G401 (cell line): ENCODE data around the gene SLC44A5. TPM values are rescaled to one million over a fixed set of nuclear protein-coding genes. Genes with fewer than 3 reads are reported as not detected.
A peak's percentile ranks its signal among the peaks of the same experiment; 100 is the strongest.
"Not testable (repeated sequence)": the region's sequence is repeated elsewhere in the genome, so short reads cannot be mapped to it uniquely, and the experiment has no call there.

Experiments used
- DNase-seq: peaks from one replicate; pipeline ENCODE4 v3.0.0-alpha.2; 2015; ENCODE audit warnings: low spot score
- in situ Hi-C: cut with HindIII; loops from 2 replicates; pipeline ENCODE4 v1.10.0; 2016; ENCODE audit warnings: low sequenced_read_pairs, mixed read lengths
- total RNA-seq: library from RNA; depleted of rRNA; stranded (reverse); fragments of >200 nt; shearing (Covaris generic); gene quantifications from 2 replicates; pipeline ENCODE4 v1.2.3, GENCODE V29; 2014; rRNA removed

SLC44A5 gene
- total RNA-seq = not detected in 2 replicates

DNA sequence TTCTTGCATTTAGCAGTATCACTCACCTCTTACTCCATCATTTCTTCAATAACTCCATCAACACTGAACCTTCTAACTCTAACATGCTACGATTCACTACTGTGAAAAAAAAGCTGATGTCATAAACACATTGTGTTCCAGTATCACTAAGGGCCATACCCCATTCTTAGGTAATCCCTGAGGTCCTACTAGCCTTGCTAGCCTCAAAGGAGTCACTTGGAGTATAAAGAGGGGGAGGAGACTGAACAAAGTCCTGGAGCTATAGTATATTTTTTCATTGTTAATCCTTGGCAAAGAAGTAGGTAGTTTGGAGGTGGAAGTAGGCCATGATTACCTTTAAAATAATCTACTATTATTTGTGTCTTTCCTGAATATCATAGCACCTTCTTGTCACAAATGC is at the start of gene SLC44A5:
SLC44A5 (minus strand) TSS at position 101 of the 400 bp plus-strand sequence. CDS start 69,667 bp downstream, outside the sequence.
- in situ Hi-C loops = no loop called here
- DNase-seq = no peak

DNA sequence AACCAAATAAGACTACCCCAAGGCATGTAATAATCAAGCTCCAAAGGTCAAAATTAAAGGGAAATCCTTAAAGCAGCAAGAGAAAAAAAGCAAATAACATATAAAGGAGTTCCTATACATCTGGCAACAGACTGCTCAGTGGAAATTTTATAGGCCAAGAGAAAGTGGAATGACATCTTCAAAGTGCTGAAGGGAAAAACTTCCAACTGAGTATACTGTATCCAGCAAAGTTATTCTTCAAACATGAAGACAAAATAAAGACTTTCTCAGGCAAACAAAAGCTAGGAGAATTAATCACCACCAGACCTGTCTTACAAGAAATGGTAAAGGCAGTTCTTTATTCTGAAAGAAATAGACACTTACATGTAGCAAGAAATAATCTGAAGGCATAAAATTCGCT is 45.0 kb upstream of the SLC44A5 start:
- in situ Hi-C loops = no loop called here
- no peak for DNase-seq

DNA sequence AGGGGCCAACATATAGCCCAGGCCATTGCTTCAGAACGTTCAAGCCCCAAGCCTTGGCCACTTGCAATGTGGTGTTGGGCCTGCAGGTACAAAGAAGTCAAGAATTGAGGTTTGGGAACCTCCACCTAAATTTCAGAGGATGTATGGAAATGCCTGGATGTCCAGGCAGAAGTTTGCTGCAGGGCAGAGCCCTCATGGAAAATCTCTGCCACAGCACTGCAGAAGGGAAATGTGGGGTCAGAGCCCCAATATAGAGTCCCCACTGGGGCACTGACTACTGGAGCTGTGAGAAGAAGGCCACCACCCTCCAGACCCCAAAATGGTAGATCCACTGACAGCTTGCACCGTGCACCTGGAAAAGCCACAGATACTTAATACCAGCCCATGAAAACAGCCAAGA is 36.3 kb upstream of the SLC44A5 start:
- in situ Hi-C loops, DNase-seq: not testable (repeated sequence)

DNA sequence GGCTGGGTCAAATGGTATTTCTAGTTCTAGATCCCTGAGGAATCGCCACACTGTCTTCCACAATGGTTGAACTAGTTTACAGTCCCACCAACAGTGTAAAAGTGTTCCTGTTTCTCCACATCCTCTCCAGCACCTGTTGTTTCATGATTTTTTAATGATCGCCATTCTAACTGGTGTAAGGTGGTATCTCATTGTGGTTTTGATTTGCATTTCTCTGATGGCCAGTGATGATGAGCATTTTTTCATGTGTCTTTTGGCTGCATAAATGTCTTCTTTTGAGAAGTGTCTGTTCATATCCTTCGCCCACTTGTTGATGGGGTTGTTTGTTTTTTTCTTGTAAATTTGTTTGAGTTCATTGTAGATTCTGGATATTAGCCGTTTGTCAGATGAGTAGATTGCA is 34.2 kb upstream of the SLC44A5 start:
- DNase-seq, in situ Hi-C loops: not testable (repeated sequence)

DNA sequence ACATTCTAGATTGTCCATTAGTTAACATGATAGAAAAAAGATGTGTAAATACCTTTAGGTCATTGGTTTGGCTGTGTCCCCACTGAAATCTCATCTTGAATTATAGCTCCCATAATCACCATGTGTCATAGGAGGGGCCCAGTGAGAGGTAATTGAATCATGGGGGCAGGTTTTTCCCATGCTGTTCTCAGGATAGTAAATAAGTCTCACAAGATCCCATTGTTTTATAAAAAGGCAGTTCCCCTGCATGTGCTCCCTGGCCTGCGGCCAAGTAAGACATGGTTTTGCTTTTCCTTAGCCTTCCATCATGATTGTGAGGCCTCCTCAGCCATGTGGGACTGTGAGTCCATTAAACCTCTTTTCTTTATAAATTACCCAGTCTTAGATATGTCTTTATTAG is 32.5 kb upstream of the SLC44A5 start:
- DNase-seq = no peak
- in situ Hi-C loops = no loop called here

DNA sequence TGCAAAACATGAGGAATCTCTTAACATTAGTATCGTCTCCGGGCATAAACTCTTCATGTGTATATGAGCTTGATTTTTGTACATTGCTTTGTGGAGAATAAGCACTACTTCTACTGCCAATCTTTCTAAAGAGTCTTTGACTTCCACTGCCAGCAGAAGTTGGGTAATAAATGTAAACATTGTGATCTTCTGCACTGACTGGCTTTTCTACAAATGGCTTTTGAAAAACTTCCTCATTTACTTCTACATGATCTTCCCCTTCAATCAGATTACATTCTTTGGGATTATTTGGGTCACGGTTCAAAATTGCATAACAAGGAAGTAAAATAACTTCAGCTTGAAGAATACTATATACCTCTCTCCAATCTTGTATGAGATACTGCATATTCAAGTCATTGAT is 30.4 kb upstream of the SLC44A5 start:
- DNase-seq = no peak
- in situ Hi-C loops = no loop called here

DNA sequence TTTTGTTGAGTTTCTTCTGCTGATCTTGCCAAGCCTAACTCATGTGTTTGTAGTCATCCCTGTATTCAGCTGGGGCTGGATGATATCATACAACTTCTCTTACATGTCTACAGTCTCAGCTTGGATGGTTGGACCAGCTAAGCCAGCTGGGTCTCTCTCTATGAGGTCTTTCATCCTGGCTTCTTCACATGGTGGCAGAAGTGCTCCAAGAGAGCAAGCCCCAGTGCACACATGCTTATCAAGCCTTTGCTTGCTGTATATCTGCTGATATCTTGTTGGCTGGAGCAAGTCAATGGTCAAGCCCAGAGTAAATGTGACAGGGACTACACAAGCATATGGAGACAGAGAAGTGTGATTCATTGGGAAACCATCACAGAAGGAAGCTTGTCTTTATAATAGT is 29.2 kb upstream of the SLC44A5 start:
- no peak for DNase-seq
- in situ Hi-C loops = no loop called here

DNA sequence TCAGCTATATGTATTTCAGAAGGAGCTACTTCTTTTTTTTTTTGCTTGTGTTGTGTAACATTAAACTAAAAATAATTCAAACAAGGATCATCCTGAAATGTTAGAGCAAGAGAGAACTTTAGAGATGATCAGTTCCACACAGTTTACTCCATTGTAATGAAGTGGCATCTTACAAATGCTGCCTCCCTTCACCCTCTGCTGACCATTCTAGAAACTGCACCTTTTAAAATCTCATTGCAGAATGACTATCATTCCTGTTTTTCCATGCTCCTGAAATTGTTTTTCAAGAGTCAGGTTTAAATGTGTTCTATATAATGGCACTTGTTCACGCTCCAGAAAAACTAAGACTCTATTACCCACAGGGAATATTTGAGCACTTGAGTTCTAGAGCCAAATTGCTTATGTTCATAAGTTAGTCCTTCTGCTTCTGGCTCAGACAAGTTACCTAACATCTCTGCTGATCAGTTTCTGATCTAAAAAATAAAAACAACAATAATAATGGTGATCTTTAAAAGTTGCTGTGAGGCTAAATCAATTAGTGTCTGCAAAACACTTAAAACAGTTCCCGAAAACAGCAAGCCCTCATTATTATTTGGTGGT is 21.5 kb upstream of the SLC44A5 start:
- peak; percentile 20 for DNase-seq
- in situ Hi-C loops = no loop called here

DNA sequence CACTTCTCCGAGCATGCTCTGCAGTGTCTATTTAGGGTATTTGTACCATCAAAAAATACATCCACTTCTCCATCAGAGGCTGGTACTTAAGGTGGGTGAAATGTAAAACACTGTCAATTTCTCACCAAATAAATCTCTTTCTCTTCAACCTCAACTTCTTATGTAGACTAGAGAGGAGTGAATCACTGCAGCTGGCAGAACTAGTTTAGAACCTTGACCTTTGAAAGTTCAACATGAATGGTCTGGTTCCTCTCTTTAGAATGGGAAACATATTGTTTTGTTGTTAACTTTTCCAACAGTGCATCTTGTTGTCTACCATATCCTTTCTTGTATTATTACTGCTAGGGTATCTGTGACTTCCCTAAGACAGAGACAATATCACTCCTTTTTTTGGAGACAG is 20.1 kb upstream of the SLC44A5 start:
- in situ Hi-C loops = no loop called here
- no peak for DNase-seq

DNA sequence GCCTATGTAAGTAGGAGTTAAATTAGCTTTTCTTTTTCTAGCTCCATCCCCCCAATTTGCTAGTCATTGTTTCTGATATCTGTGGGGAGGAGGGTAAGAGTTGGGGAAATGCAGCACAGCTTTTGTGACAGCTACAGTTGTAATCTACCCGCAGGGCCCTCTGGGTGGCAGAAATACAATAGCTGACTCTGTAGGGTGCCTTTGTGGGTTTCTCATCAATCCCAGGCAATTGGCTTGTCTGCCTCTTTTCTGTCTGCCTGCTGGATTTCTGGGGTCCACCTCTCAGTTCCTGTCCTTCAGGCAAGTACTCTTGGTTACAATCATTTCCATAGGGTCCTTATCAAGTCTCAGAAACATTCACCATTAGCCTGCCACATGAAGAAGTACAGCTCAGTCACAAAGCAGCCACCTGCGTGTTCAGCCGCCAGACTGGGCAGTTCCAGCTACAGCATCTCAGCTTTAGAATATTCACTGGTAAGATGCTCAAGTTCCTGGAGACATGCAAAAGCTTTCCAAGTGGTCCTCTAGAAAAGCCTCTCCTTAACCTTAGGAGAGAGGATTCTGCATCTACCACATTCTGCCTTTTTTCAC is 19.2 kb upstream of the SLC44A5 start:
- DNase-seq = no peak
- in situ Hi-C loops = no loop called here

DNA sequence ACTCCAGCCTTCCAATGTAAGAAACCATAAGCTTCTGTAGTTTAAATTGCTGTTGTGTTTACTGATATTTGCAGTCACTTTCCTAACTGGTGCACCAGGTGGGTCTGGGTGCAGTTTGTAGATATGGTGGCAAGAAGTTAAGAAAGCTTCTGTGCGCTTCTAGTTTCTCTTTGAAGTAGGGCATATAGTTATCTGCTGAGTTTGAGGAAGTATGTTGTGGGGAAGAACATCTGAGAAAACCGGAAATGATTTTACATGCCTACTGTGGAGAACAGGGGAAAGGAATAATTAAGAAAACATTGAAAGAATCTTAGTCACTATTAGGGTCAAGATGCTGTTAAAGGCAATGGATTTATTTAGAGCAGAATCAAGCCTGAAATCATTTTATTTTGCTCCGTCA is 14.9 kb upstream of the SLC44A5 start:
- in situ Hi-C loops = no loop called here
- no peak for DNase-seq

DNA sequence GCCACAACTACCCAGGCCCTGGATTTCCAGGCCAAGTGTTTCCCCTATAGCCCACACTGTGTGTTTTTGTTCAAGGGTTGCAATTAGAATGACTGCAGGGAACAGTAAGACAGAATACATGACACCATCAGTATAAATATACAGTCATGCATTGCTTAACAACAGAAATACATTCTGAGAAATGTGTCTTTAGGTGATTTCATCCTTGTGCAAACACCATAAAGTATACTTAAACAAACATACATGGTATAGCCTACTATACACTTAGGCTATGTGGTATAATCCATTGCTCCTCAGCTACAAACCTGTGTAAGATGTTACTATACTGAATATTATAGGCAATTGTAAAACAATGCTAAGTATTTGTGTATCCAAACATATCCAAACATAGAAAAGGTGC is 7.5 kb upstream of the SLC44A5 start:
- in situ Hi-C loops = no loop called here
- DNase-seq = no peak

DNA sequence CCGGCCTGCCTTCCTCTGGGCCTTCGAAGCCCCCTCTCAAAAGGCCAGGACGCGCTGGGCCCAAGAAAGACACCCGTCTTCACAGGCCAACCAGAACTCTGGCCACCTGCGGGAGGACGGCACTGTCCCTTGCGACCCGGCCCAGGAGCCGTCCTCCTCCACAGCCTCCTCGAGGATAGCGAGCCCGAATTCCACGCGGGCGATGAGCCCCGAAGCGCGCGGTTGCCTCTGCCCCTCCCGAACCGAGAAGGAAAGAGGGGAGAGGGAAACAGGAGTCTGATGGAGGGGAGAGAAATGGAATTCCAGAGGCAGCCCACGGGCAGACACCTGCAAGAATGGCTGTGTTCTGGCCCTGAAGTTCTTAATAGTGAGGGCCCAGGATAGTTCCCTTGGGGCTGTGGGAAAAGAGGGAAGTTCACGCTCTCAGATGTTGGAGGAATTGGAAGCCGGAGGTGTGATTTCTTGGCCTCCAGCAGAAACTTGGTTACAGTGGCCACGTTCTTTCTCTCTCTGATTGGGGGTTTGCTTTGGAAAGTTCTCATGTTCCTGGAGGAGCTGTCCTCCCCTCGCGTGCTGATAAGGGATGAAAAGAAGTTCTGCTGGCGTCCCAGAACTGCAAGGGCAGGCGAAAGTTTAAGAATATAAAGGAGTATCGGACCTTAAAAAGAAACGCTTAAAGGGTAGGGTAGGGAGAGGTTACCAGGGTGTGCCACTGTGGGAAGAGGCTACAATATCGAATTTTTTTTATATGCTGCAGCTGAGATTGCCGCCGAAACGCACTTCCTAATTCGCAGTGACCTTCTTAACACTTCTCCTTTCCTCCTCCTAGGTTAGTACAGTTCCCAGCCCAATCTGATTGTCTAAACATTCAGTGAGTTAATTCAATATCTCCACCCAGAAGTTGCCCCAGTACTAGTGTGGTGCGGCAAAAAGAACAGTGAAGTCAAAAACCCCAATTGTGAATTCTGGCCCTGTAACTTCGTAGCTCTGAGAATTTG is 5.8 kb upstream of the SLC44A5 start:
- in situ Hi-C loops = no loop called here
- DNase-seq = no peak

DNA sequence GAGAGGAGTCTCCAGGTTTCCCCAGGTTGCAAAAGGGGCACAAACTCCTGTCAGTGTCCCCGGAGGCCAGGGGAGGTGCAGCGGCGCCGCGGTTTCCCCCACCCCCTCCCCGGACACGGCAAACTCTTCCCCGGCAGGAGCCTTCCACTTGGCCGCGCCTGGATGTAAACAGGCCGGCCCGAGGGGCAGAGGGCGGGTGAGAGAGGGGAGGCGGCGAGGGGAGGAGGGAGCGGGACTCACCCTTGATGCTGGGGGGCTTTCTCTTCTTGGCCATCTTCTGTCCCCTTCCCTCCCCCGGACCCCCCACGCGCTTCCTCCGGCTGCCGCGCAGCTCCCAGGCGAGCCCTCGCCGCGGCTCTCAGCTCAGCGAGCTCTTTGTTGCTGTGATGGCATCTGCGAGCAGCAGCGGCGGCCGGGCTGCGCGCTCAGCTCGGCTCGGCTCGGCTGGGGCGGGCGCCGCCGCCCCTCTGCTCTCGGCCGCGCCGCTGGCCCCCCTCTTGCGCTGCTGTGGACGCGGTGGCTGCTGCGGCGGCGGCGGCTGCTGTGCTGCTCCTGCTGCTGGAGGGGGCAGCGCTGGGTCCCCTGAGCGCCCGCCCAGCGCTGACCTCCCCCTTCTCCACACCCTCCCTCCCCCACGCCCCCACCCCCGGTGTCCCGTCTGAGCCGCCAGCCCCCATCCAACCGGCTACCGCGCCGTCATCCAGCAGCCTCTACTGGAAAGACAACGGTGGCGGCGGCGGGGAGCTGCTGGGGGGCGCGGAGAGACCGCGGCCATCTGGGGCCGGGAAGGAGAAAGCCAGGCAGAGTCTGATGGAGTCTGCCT is 4.9 kb upstream of the SLC44A5 start:
- no peak for DNase-seq
- in situ Hi-C loops = no loop called here

DNA sequence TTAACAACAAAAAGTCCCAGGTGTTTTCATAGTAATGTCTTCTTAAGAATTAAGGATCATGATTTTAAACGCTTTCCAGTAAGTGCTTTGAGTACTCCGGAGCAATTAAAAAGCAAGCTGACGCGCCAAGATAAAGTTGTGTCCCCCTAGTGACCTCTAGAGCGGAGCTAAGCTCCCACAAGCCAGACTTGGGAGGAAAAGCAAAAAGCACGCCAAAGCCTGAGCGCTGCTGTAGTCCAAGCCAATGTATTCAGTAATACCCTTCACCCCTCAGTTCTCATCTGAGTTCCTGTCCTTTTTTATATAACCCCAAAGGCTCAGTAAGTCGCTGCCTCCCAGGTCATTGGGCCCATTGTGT is 3.5 kb upstream of the SLC44A5 start:
- no peak for DNase-seq
- in situ Hi-C loops = no loop called here

DNA sequence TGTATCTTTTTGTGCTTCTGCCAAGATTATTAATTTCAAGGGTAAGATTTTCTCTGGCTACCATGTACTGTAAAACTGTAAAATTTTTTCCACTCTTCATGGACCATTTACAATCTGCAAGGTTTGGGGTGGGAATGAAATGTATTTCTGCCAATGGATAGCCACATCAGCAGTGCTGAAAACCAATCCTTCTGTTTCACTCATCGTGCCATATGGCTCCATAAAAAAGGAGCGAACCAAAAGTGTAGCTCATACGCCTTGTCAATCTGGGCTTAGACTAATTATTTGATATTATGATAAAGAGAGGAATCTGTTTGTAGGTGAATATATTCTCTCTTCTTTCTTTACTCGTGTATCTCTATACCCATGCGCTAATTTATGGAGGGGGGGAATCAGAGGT is 3.0 kb upstream of the SLC44A5 start:
- in situ Hi-C loops = no loop called here
- DNase-seq = no peak

DNA sequence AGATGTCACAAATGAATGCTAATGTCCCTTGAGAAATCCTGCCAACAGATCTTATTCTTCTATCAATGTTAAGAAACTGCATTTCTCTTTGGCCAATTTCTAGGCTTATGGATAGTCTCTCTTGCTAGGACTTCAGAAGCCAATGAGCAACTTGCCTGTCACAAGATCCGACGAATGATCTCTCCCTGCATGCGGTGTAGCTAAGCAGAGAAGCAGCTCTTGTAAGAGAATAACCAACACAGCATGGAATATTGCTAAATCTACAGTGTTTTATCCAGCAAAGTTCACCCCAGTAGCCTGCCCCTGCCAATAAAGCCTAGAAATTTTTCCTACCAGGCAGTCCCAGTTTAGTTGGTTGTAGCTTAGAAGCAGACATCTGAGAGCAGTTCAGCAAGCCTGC is 2.1 kb upstream of the SLC44A5 start:
- no peak for DNase-seq
- in situ Hi-C loops = no loop called here

DNA sequence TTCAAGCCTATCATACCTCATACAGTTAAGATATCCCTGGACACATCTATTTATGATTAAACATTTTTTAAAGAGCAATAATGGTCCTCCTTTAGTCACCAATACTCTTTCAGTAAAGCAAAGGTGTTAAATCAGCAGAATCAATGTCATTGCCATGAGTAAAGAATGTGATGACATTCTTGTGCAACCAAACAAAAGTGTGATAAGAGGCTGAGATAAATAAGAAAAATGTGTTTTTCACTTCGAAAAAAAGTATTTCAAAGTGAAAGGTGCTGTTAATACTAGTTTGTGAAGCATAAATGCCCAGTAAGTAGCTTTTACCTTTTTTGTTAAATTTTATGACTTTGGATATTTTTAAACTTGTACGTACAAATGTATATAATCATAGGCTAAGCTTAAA is 8.4 kb downstream of the SLC44A5 start:
- DNase-seq = no peak
- in situ Hi-C loops = no loop called here

DNA sequence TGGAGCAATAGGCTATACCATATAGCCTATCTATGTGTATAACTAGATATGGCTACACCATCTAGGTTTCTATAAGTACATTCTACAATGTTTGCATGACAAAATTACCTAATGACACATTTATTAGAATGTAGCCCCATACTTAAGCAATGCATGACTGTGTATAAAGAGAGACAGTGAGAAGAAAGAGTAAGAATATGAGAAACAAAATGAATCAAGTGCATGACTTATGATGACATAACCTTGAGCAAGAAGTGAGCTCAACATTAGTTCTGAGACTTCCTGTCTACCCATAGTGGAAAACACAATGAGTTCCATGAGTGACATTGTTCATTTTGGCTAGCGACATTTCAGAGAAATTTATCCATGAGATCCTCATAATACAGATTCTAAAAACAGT is 10.1 kb downstream of the SLC44A5 start:
- DNase-seq = no peak
- in situ Hi-C loops = no loop called here

DNA sequence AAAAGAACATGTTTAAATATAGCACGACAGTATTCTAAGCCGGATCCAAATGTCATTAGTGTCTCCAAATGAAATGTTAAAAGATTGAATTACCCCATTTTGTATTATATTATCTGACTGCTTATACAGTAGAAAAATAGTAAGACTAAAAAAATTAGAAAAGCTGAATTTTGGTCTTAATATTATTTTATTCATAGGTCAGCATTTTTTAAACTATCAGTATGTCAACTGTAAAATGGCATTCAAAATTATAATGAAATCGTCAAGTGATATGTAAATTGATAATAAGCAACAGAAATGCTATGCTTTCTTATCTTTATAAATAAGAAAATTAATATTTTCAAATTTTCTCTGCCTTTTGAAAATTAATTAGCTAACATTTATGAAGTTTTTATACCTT is 16.6 kb downstream of the SLC44A5 start:
- DNase-seq = no peak
- in situ Hi-C loops = no loop called here
